Gastrocnemius medialis (tissue), 4 donors: ENCODE results near the gene DIP2C. TPM values are rescaled to one million over a fixed set of nuclear protein-coding genes. Genes with fewer than 3 reads are reported as not detected.

Source experiments
- ATAC-seq, 2 donors: fragments of 150-250 bp; one replicate each; pipeline ENCODE4 v1.9.1; 2016
- DNase-seq, 2 donors: peaks; one replicate each; pipeline ENCODE4 v3.0.0-alpha.2; 2019
- H3K27ac ChIP-seq, 4 donors: fragments of 200-600 bp; sonication (generic); 1 replicate in 1 of 4; 2 replicates in 3 of 4; pipeline ENCODE4 v1.5.1; 2016 to 2018; ENCODE audit warnings: mild to moderate bottlenecking in 2 of 4, moderate library complexity in 1 of 4
- H3K27me3 ChIP-seq, 3 donors: fragments of 200-600 bp; sonication (generic) in 2 of 3; 1 replicate in 1 of 3; 2 replicates in 2 of 3; pipeline versions ENCODE4 v1.5.1 to v1.6.0; 2016 to 2019; ENCODE audit warnings: mild to moderate bottlenecking in 1 of 3, moderate library complexity in 1 of 3
- H3K36me3 ChIP-seq, 2 donors: fragments of 200-600 bp; sonication (generic) in 1 of 2; one replicate each; pipeline ENCODE4 v1.5.1; 2017 to 2018
- H3K4me1 ChIP-seq, 2 donors: fragments of 200-600 bp; sonication (generic) in 1 of 2; one replicate each; pipeline ENCODE4 v1.5.1; 2016 to 2017; ENCODE audit warnings: mild to moderate bottlenecking in 2 of 2
- H3K4me3 ChIP-seq, 4 donors: fragments of 200-600 bp; sonication (generic) in 3 of 4; 1 replicate in 1 of 4; 2 replicates in 3 of 4; pipeline ENCODE4 v1.5.1; 2016 to 2019; ENCODE audit warnings: mild to moderate bottlenecking in 2 of 4
- H3K9me3 ChIP-seq, 3 donors: fragments of 200-600 bp; sonication (generic) in 2 of 3; 1 replicate in 1 of 3; 2 replicates in 2 of 3; pipeline ENCODE4 v1.5.1; 2016 to 2019
- CTCF ChIP-seq, 5 experiments: fragments of 450-650 bp in 3 of 5; fragments of 200-600 bp in 2 of 5; sonication (generic) in 2 of 5; IDR thresholded peaks in 4 of 5; conservative IDR thresholded peaks in 1 of 5; 1 replicate in 4 of 5; 2 replicates in 1 of 5; pipeline ENCODE4 v1.5.1; 2016 to 2019; ENCODE audit warnings: antibody characterized with exemption in 5 of 5, mild to moderate bottlenecking in 3 of 5, moderate library complexity in 3 of 5
- POLR2A ChIP-seq, 2 donors: fragments of 450-650 bp; IDR thresholded peaks; one replicate each; pipeline ENCODE4 v1.6.1; 2017; ENCODE audit warnings: antibody characterized with exemption in 2 of 2, mild to moderate bottlenecking in 2 of 2, moderate library complexity in 2 of 2
- in situ Hi-C, 4 donors: fragments of 200-750 bp; cut with MboI; loops; one replicate each; pipeline versions ENCODE4 v1.15.0 to v1.8.0; 2017; ENCODE audit warnings: low sequenced_read_pairs in 4 of 4
- intact Hi-C: fragments of 100-400 bp; cut with DNase I; formaldehyde crosslinking; loops from one replicate; pipeline ENCODE4 v1.15.1; 2023; ENCODE audit warnings: low total_unique reads
- total RNA-seq, 4 donors: library from RNA; depleted of rRNA; stranded (reverse); fragments of >200 nt; gene quantifications; one replicate each; pipeline versions ENCODE4 v1.1.0 to v1.2.3, GENCODE V29; 2016

The DIP2C gene
- total RNA-seq, 4 donors from 2014 or later, result 19.1 to 60.0 (median 30.2) TPM

GRCh38 chr10:244227-244626, 445.2 kb downstream of the DIP2C start:
- DNase-seq (no peak), ATAC-seq (no peak)
- in situ Hi-C loops (no loop called here), intact Hi-C loops (no loop called here)
- Histone ChIP-seq H3K27ac (no peak overlapping the region), H3K4me3 (no peak overlapping the region), H3K27me3 (no peaks in the 10 kb centered on the region), H3K9me3 (no peaks in the 10 kb centered on the region), H3K4me1 (no peaks in the 10 kb centered on the region), H3K36me3 (peaks cover 2 to 42% of the 10 kb centered on the region in 2 donors)
- TF ChIP-seq POLR2A (IDR thresholded peaks at IDR 0.05), result no peak
- no peak for TF ChIP-seq CTCF (IDR thresholded peaks at IDR 0.05 in 4 of 5, conservative IDR thresholded peaks at IDR 0.05 in 1 of 5)

GRCh38 chr10:241966-242643, 447.4 kb downstream of the DIP2C start:
- intact Hi-C loops, result no loop called here
- Histone ChIP-seq H3K27me3 (no peaks in the 10 kb centered on the region), H3K4me1 (no peaks in the 10 kb centered on the region), H3K27ac (no peak overlapping the region), H3K36me3 (peaks cover 0 to 31% of the 10 kb centered on the region in 2 donors), H3K9me3 (no peaks in the 10 kb centered on the region), H3K4me3 (no peak overlapping the region)
- no peak for TF ChIP-seq POLR2A (IDR thresholded peaks at IDR 0.05)
- no peak for TF ChIP-seq CTCF (IDR thresholded peaks at IDR 0.05 in 4 of 5, conservative IDR thresholded peaks at IDR 0.05 in 1 of 5)
- DNase-seq (no peak), ATAC-seq (no peak)
- in situ Hi-C loops, result no loop called here

GRCh38 chr10:241451-241850, 448.0 kb downstream of the DIP2C start:
- Histone ChIP-seq H3K36me3 (peaks cover 0 to 31% of the 10 kb centered on the region in 2 donors), H3K9me3 (no peaks in the 10 kb centered on the region), H3K4me1 (no peaks in the 10 kb centered on the region), H3K4me3 (no peak overlapping the region), H3K27me3 (no peaks in the 10 kb centered on the region), H3K27ac (no peak overlapping the region)
- in situ Hi-C loops, result no loop called here
- TF ChIP-seq POLR2A (IDR thresholded peaks at IDR 0.05), result no peak
- no peak for TF ChIP-seq CTCF (IDR thresholded peaks at IDR 0.05 in 4 of 5, conservative IDR thresholded peaks at IDR 0.05 in 1 of 5)
- DNase-seq (no peak), ATAC-seq (no peak)
- intact Hi-C loops, result no loop called here

- Histone ChIP-seq H3K36me3 (peaks cover 0 to 31% of the 10 kb centered on the region in 2 donors), H3K4me3 (no peak overlapping the region), H3K9me3 (no peaks in the 10 kb centered on the region), H3K27me3 (no peaks in the 10 kb centered on the region), H3K4me1 (no peaks in the 10 kb centered on the region), H3K27ac (no peak overlapping the region)
- DNase-seq (no peak), ATAC-seq (no peak)
- intact Hi-C loops (no loop called here), in situ Hi-C loops (no loop called here)
- no peak for TF ChIP-seq POLR2A (IDR thresholded peaks at IDR 0.05)
- TF ChIP-seq CTCF (IDR thresholded peaks at IDR 0.05 in 4 of 5, conservative IDR thresholded peaks at IDR 0.05 in 1 of 5), result no peak
Observed at GRCh38 chr10:239109-239508, 450.4 kb downstream of the DIP2C start.

- in situ Hi-C loops (no loop called here), intact Hi-C loops (no loop called here)
- no peak overlapping the region for H3K4me3 ChIP-seq
- TF ChIP-seq POLR2A (IDR thresholded peaks at IDR 0.05) (no peak), CTCF (IDR thresholded peaks at IDR 0.05 in 4 of 5, conservative IDR thresholded peaks at IDR 0.05 in 1 of 5) (no peak)
- no peaks in the 10 kb centered on the region for H3K27me3 ChIP-seq
- DNase-seq, result no peak
- no peak overlapping the region for H3K27ac ChIP-seq
- no peaks in the 10 kb centered on the region for H3K9me3 ChIP-seq
- ATAC-seq, result no peak
- H3K4me1 ChIP-seq, result no peaks in the 10 kb centered on the region
- H3K36me3 ChIP-seq, result peaks cover 0 to 25% of the 10 kb centered on the region in 2 donors
Observed at GRCh38 chr10:235915-236314, 453.6 kb downstream of the DIP2C start.
